PC-3 (cell line): ENCODE results near the gene SH3RF1. TPM values are rescaled to one million over a fixed set of nuclear protein-coding genes. Genes with fewer than 3 reads are reported as not detected.

Source experiments
- ATAC-seq: fragments of 200-7000 bp; cut with Tn5 transposase; 2 replicates; pipeline ENCODE4 v1.9.1; 2020; ENCODE audit warnings: mild to moderate bottlenecking, moderate library complexity
- BruUV-seq: library from RNA; stranded (reverse); fragments of 400-500 nt; replicated peaks from 2 replicates; lab custom pipeline; 2021; lab: Mats Ljungman, UMichigan
- CTCF ChIA-PET: fragments of 300-600 bp; sonication (Branson Sonifier 250); formaldehyde crosslinking; loops from one replicate; lab custom pipeline; 2022; ENCODE audit warnings: antibody characterized with exemption; lab: Charles Lee
- POLR2A ChIA-PET: fragments of 300-600 bp; sonication (Branson Sonifier 250); formaldehyde crosslinking; loops from one replicate; lab custom pipeline; 2022; ENCODE audit warnings: antibody characterized with exemption; ENCODE audit not compliant: unreplicated experiment; lab: Charles Lee
- DNase-seq: peaks from one replicate; pipeline ENCODE4 v3.0.0-alpha.2; 2015
- H2AFZ ChIP-seq: fragments of 300-600 bp; sonication (generic); 2 replicates; pipeline ENCODE4 v1.6.0; 2016; ENCODE audit warnings: antibody characterized with exemption, low read length
- H3F3A ChIP-seq: fragments of 300-600 bp; sonication (generic); one replicate; pipeline ENCODE4 v1.6.0; 2017; ENCODE audit warnings: antibody characterized with exemption, low read length, control low read depth, mild to moderate bottlenecking; ENCODE audit not compliant: unreplicated experiment
- H3K27ac ChIP-seq: fragments of 300-600 bp; sonication (generic); 2 replicates; pipeline ENCODE4 v1.5.1; 2016; ENCODE audit warnings: mild to moderate bottlenecking, low read length
- H3K27me3 ChIP-seq: fragments of 300-600 bp; sonication (generic); 2 replicates; pipeline ENCODE4 v1.6.1; 2016; ENCODE audit warnings: low read length, mixed read lengths
- H3K36me3 ChIP-seq: fragments of 300-600 bp; sonication (generic); 2 replicates; pipeline ENCODE4 v1.6.1; 2016; ENCODE audit warnings: low read depth, mixed run types, low read length, mixed read lengths
- H3K4me1 ChIP-seq: fragments of 300-600 bp; sonication (generic); 2 replicates; pipeline ENCODE4 v1.5.1; 2016; ENCODE audit warnings: low read length; ENCODE audit not compliant: insufficient read depth
- H3K4me2 ChIP-seq: fragments of 300-600 bp; sonication (generic); 2 replicates; pipeline ENCODE4 v1.6.0; 2016; ENCODE audit warnings: low read length
- H3K4me3 ChIP-seq: fragments of 300-600 bp; sonication (generic); 2 replicates; pipeline ENCODE4 v1.5.1; 2016; ENCODE audit warnings: mild to moderate bottlenecking, low read length, mixed read lengths
- H3K79me2 ChIP-seq: fragments of 300-600 bp; sonication (generic); 2 replicates; pipeline ENCODE4 v1.6.1; 2017; ENCODE audit warnings: low read length, mixed read lengths
- H3K9ac ChIP-seq: fragments of 300-600 bp; sonication (generic); 2 replicates; pipeline ENCODE4 v1.6.0; 2016; ENCODE audit warnings: mild to moderate bottlenecking, low read length
- H3K9me2 ChIP-seq: fragments of 300-600 bp; sonication (generic); replicated peaks from 2 replicates; pipeline ENCODE4 v1.6.1; 2016; ENCODE audit warnings: mixed run types, low read length, mixed read lengths
- H3K9me3 ChIP-seq: fragments of 300-600 bp; sonication (generic); 2 replicates; pipeline ENCODE4 v1.6.1; 2016; ENCODE audit warnings: low read length, mixed read lengths
- H4K20me1 ChIP-seq: fragments of 300-600 bp; sonication (generic); 2 replicates; pipeline ENCODE4 v1.6.1; 2016; ENCODE audit warnings: low read length, mixed read lengths
- CTCF ChIP-seq: fragments of 300-600 bp; sonication (generic); conservative IDR thresholded peaks from 2 replicates; pipeline ENCODE4 v1.5.1; 2017; ENCODE audit warnings: antibody characterized with exemption, low read depth, mild to moderate bottlenecking, low read length
- EZH2 ChIP-seq: fragments of 300-600 bp; sonication (generic); IDR thresholded peaks from one replicate; pipeline ENCODE4 v1.6.1; 2017; ENCODE audit warnings: antibody characterized with exemption, mild to moderate bottlenecking, low read length; ENCODE audit not compliant: unreplicated experiment
- EZH2phosphoT487 ChIP-seq: fragments of 300-600 bp; sonication (generic); IDR thresholded peaks from 2 replicates; pipeline ENCODE4 v1.6.1; 2018; ENCODE audit warnings: mild to moderate bottlenecking, antibody characterized with exemption, low read length, borderline replicate concordance
- intact Hi-C: fragments of 100-400 bp; cut with micrococcal nuclease; formaldehyde crosslinking; loops from 2 replicates; pipeline ENCODE4 v1.9.0; 2023
- total RNA-seq: library from RNA; depleted of rRNA; stranded (reverse); fragments of >200 nt; gene quantifications from 2 replicates; pipeline ENCODE4 v1.2.3, GENCODE V29; 2014

The SH3RF1 gene
- total RNA-seq, 1 experiment from 2014 or later, result 21.0 TPM

GRCh38 chr4:169133932-169134331 is 136.8 kb downstream of the SH3RF1 start:
- intact Hi-C loops, result no loop called here
- Histone ChIP-seq H3K9ac (no peak overlapping the region), H3K4me2 (no peak overlapping the region), H3K9me2 (no peaks in the 10 kb centered on the region), H2AFZ (no peak overlapping the region), H3K9me3 (no peaks in the 10 kb centered on the region), H3K4me3 (no peak overlapping the region), H3K79me2 (no peaks in the 10 kb centered on the region), H3F3A (no peaks in the 10 kb centered on the region), H4K20me1 (no peaks in the 10 kb centered on the region), H3K27me3 (no peaks in the 10 kb centered on the region), H3K27ac (no peak overlapping the region), H3K36me3 (peaks cover 52% of the 10 kb centered on the region; the same call in 1 of the 2 replicates), H3K4me1 (no peaks in the 10 kb centered on the region)
- CTCF ChIA-PET, result no interaction called here
- TF ChIP-seq CTCF (no peak), EZH2 (no peak), EZH2phosphoT487 (no peak)
- POLR2A ChIA-PET, result no interaction called here
- no TSS peak for BruUV-seq
- no peak for ATAC-seq
- DNase-seq, result no peak

GRCh38 chr4:169132561-169133305 is 138.0 kb downstream of the SH3RF1 start:
- ATAC-seq, result no peak
- Histone ChIP-seq H3K9me2 (no peaks in the 10 kb centered on the region), H3K9me3 (no peaks in the 10 kb centered on the region), H3K36me3 (peaks cover 61% of the 10 kb centered on the region; the same call in 1 of the 2 replicates), H3K27me3 (no peaks in the 10 kb centered on the region), H3K79me2 (no peaks in the 10 kb centered on the region), H3F3A (no peaks in the 10 kb centered on the region), H3K4me3 (no peak overlapping the region), H3K9ac (no peak overlapping the region), H3K4me1 (no peaks in the 10 kb centered on the region), H4K20me1 (no peaks in the 10 kb centered on the region), H2AFZ (no peak overlapping the region), H3K4me2 (no peak overlapping the region), H3K27ac (no peak overlapping the region)
- no peak for TF ChIP-seq CTCF
- no peak for TF ChIP-seq EZH2phosphoT487
- no peak for TF ChIP-seq EZH2
- no peak for DNase-seq
- BruUV-seq, result no TSS peak
- intact Hi-C loops, result no loop called here
- POLR2A ChIA-PET, result no interaction called here
- CTCF ChIA-PET, result no interaction called here

GRCh38 chr4:169131556-169132208 is 139.1 kb downstream of the SH3RF1 start:
- H3K4me3 ChIP-seq, result no peak overlapping the region
- no peak overlapping the region for H3K9ac ChIP-seq
- H3K27me3 ChIP-seq, result no peaks in the 10 kb centered on the region
- no peak overlapping the region for H3K27ac ChIP-seq
- no peaks in the 10 kb centered on the region for H3K9me3 ChIP-seq
- H3K4me1 ChIP-seq, result no peaks in the 10 kb centered on the region
- no peaks in the 10 kb centered on the region for H3F3A ChIP-seq
- no TSS peak for BruUV-seq
- peaks cover 69% of the 10 kb centered on the region; the same call in 1 of the 2 replicates for H3K36me3 ChIP-seq
- DNase-seq, result no peak
- TF ChIP-seq EZH2phosphoT487, result no peak
- TF ChIP-seq CTCF, result no peak
- no peak for TF ChIP-seq EZH2
- ATAC-seq, result no peak
- POLR2A ChIA-PET, result no interaction called here
- no peaks in the 10 kb centered on the region for H3K9me2 ChIP-seq
- H4K20me1 ChIP-seq, result no peaks in the 10 kb centered on the region
- no peak overlapping the region for H2AFZ ChIP-seq
- no peak overlapping the region for H3K4me2 ChIP-seq
- intact Hi-C loops, result no loop called here
- H3K79me2 ChIP-seq, result no peaks in the 10 kb centered on the region
- CTCF ChIA-PET, result no interaction called here
